ENCODE results near the gene MYH11.
A peak's percentile ranks its signal among the peaks of the same experiment; 100 is the strongest.

MYH11 gene

DNA sequence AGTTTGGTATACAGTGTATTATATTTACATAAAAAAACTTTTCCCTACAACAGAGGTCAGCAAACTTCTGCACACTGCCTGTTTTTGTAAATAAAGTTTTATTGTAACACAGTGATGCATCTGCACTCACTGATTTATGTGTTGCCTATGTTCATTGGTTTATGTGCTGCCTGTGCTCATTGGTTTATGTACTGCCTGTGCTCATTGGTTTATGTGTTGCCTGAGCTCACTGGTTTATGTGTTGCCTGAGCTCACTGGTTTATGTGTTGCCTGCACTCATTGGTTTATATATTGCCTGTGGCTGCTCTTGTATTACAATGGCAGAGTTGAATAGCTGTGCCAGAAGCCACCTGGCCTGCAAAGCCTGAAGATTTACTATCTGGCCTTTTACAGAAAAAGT is 81.6 kb downstream of the MYH11 start:
- DNase-seq = no peak

- DNase-seq = no peak
Measured at GRCh38 chr16:15773968-15774367, 82.9 kb downstream of the MYH11 start.

DNA sequence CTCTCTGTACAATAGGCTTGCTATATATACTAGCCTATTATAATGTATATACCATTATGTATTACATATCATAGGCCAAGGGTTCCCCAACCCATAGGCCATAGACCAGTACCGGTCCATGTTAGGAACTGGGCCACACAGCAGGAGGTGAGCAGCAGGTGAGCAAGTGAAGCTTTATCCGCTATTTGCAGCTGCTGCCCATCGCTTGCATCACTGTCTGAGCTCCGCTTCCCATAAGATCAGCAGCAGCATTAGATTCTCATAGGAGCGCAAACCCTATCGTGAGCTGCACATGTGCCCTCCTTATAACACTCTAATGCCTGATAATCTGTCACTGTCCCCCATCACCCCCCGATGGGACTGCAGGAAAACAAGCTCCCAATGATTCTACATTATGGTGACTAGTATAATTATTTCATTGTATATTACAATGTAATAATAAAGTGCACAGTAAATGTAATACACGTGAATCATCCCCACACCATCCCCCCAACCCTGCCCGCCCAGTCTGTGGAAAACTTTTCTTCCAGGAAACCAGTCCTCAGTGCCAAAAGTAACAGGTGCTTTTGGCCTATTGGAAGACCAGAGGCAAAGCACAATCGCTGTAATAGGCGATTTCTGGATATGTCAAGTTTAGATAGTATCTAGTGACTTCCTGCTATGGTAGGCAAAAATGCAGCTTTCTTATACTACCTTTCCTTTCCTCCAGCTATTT is 84.1 kb downstream of the MYH11 start:
- no peak for DNase-seq

GRCh38 chr16:15771694-15772093 is 85.1 kb downstream of the MYH11 start:
- no peak for DNase-seq

GRCh38 chr16:15770512-15770911 is 86.3 kb downstream of the MYH11 start:
- DNase-seq = no peak

DNA sequence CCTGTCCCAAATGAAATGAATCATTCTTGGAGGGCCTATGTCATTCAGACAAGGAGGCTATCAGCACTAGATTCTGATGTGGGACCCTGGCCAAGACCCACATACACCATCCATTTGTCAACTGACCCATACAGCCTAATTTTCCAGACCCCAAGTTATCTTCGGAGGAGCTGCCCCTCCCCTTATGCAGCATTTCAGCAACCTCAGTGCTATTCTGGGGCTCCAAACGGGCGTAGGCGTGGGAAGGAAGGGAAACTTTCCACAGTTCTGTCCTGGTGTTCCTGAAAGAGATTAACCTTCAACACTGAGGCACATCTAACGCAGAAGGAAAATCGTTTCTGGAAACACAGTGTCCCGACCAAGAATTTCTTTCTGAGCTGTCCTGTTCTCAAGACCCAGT is 86.7 kb downstream of the MYH11 start:
- peak; percentile 30 for DNase-seq

DNA sequence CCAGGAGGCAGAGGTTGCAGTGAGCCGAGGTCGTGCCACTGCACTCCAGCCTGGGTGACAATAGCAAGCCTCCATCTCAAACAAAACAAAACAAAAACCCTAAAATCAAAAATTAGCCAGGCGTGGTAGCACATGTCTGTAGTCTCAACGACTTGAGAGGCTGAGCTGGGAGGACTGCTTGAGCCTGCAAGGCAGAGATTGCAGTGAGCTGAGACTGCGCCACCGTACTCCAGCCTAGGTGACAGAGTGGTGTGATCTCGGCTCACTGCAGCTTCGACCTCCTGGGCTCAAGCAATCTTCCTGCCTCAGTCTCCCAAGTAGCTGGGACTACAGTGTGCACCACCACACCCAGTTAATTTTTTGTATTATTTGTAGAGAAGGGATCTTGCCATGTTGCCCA is 87.6 kb downstream of the MYH11 start:
- no peak for DNase-seq

GRCh38 chr16:15768201-15768600 is 88.6 kb downstream of the MYH11 start:
- DNase-seq = no peak

DNA sequence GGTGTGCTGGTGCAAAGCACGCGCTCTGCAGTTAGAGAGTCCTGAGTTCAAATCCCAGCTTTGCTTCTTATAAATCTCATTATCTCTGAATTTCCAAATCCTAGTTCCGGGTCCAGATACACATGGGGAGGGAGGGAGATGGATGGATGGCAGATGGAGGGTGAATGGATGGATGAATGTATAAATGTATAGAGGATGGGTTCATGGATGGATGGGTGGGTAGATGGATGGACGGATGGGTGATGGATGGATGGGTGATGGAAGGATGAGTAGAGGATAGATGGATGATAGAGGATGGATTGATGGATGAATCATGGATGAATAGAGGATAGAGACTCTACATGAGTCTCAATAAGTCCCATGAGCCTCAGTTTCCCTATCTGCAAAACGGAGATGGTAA is 89.9 kb downstream of the MYH11 start:
- DNase-seq = no peak

- DNase-seq = peak; percentile 57
Measured at GRCh38 chr16:15765880-15766279, 90.9 kb downstream of the MYH11 start.

GRCh38 chr16:15765116-15765515 is 91.7 kb downstream of the MYH11 start:
- no peak for DNase-seq

DNA sequence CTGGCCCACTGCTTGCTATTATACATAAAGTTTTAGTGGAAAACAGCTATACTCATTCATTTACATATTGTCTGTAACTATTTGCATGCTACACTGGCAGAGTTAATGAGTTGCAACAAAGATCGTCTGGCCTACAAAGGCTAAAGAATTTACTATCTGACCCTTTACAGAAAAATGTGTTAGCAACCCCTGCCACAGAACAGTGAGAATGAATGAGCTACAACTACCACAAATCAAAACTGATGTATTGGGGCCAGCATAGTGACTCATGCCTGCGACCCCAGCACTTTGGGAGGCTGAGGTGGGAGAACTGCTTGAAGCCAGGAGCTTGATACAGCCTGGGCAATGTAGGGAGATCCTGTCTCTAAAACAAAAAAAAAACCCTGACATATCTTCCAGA is 92.7 kb downstream of the MYH11 start:
- DNase-seq = no peak

GRCh38 chr16:15760129-15760528 is 96.7 kb downstream of the MYH11 start:
- no peak for DNase-seq

- DNase-seq = no peak
Measured at GRCh38 chr16:15759070-15759469, 97.8 kb downstream of the MYH11 start.

- no peak for DNase-seq
Measured at GRCh38 chr16:15757630-15758251, 99.1 kb downstream of the MYH11 start.

- no peak for DNase-seq
Measured at GRCh38 chr16:15757077-15757386, 99.8 kb downstream of the MYH11 start.

DNA sequence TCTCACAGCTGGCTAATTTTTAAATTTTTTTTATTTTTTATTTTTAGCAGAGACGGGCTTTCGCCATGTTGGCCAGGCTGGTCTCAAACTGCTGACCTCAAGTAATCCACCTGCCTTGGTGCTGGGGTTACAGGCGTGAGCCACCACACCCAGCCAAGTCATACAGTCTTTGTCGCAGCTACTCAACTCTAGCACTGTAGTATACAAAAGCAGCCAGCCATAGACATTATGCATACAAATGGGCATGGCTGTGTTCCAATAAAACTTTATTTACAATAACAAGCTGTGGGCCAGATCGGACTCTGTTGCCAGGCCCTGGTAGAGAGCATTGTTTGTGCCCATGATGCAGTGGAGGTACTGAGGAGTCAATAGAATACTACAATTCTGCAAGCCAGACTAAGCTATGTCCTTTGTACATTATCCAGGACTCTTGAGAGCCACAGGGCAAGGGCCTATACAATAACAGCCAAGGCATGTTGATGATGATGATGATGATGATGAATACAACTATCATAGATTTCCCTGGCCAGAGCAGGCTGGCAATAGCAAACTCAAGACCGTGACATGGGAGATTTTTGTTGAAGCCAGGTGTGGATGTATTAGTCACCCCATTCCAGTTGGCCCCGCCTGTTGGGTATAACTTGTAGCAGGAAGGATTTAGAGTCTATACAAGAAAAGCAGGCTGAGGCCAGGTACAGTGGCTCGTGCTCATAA is 101.8 kb downstream of the MYH11 start:
- no peak for DNase-seq

GRCh38 chr16:15752717-15753488 is 103.9 kb downstream of the MYH11 start:
- DNase-seq = no peak

GRCh38 chr16:15751940-15752339 is 104.9 kb downstream of the MYH11 start:
- no peak for DNase-seq

DNA sequence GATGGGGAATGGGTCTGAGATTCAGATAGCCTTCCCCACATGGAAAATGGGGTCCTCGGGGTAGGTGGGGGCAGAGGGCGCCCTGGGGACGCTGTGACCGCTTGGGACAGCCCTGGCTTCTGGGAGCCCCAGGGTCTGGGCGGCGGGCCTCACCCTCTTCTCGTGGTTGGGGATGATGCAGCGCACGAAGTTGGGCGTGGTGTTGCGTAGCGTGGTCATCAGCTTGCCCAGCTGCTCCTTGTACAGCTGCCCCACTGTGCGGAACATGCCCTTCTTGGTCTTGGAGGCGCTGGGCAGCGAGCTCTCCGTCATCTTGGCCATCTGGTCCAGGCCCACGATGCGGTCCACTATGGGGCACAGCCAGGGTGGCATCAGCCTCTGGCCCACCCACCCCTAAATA is 106.8 kb downstream of the MYH11 start:
- DNase-seq = no peak

DNA sequence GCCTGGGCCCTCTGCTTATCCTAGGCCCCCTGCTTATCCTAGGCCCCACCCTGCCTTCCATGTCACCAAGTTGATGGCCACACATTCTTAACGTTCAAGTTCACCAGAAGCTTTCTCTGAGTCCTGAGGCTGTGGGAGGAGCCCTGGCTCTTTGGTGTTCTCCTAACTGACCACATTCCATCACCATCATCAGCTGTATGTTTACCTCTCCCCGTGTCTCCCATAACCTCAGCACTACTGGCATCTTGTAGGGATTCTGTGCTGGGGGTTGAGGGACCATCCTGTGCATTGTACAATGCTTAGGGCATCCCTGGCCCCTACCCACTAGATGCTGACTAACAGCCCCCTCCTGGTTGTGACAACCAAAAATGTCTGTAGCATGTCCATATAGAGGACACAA is 107.5 kb downstream of the MYH11 start:
- DNase-seq = no peak

GRCh38 chr16:15748654-15749053 is 108.2 kb downstream of the MYH11 start:
- no peak for DNase-seq

DNA sequence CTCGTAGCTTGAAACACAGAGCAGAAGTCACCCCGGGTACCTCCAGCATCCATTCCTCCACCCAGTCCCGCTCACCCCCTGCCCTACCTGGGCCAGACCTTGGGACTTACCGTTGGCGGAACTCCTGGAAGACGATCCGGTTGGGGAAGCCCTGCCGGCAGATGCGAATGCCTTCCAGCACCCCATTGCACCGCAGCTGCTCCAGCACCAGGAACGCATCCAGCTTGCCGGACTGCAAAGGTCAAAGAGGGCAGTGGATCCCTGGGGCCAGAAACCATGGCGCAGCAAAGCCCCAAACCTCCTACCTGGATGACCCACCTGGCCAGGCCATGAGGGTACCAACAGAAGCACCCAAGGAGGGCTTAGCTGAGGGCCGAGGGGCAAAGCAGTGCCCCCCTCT is 108.9 kb downstream of the MYH11 start:
- no peak for DNase-seq

DNA sequence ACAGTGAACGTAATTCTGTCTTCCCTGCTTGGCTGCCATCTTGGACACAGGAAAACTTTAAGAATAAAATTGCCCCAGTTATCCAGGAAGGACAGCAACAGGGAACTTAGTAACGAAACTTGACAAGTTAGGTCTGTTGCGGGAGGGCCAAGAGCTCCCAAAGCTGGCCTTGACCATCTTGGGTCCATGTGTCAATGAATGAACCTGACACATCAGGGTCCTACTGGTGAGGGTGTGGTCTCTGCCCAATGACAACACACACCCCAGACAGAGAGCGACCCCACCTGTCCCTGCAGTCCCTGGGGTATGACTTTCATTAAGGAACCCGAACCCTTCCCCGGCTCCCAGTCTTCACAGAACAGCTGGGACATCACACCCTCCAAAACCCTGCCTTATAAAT is 110.5 kb downstream of the MYH11 start:
- DNase-seq = no peak
